Measurements from ENCODE around the gene CDK17.

- TF ChIP-seq, protein P1, sequence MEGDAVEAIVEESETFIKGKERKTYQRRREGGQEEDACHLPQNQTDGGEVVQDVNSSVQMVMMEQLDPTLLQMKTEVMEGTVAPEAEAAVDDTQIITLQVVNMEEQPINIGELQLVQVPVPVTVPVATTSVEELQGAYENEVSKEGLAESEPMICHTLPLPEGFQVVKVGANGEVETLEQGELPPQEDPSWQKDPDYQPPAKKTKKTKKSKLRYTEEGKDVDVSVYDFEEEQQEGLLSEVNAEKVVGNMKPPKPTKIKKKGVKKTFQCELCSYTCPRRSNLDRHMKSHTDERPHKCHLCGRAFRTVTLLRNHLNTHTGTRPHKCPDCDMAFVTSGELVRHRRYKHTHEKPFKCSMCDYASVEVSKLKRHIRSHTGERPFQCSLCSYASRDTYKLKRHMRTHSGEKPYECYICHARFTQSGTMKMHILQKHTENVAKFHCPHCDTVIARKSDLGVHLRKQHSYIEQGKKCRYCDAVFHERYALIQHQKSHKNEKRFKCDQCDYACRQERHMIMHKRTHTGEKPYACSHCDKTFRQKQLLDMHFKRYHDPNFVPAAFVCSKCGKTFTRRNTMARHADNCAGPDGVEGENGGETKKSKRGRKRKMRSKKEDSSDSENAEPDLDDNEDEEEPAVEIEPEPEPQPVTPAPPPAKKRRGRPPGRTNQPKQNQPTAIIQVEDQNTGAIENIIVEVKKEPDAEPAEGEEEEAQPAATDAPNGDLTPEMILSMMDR (conservative IDR thresholded peaks at IDR 0.05; ENCODE audit: low read length): no peak
- no peak for TF ChIP-seq EZH2phosphoT487 (IDR thresholded peaks at IDR 0.05; ENCODE audit: borderline replicate concordance)
Observed at GRCh38 chr12:96416033-96416799, 16.0 kb upstream of the CDK17 start.
